Endometrial microvascular endothelial cells (primary cell): ENCODE results near the gene LRP1-AS. TPM values are rescaled to one million over a fixed set of nuclear protein-coding genes. Genes with fewer than 3 reads are reported as not detected.

Experiments
- in situ Hi-C: cut with HindIII; loops from 2 replicates; pipeline ENCODE4 v1.10.0; 2017; ENCODE audit warnings: low sequenced_read_pairs, low pct_unique_long_range_greater_than_20kb; ENCODE audit errors: inconsistent ontology term
- total RNA-seq: library from RNA; depleted of rRNA; stranded (reverse); fragments of >200 nt; gene quantifications from one replicate; pipeline ENCODE4 v1.2.3, GENCODE V29; 2015; ENCODE audit errors: inconsistent ontology term

The LRP1-AS gene
- total RNA-seq, 1 donor from 2014 or later, result not detected

DNA sequence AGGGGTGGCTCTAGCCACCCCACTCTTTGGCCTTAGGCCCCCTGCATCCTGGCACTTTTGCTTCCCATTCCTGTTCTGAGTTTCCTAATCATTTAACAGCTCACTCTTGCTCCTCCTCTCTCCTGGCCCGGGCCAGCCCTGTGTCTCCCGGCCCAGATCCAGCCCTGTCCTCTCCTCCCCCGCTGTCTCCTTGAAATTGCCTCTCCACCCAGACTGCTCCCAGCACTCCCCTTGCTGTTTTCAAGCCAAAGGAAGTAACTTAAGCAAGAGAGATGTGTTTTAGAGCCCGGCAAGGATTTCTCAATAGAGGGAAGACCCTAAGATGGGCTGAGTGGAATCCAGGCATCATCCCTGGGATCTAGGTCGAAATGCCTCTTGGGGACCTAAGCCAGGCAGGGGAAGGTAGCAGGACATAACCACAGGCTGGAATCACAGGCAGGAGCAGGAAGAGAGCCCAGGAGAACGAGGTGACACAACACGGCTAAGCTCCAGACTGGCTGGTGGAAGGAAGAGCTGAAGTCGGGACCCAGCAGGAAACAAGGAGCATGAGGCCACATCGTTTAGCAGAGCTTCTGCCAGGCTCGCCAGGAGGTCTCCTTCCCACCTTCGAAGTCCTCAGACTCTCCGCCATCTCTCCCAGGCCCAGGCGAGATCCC is 2.0 kb upstream of the LRP1-AS start:
- in situ Hi-C loops, result no loop called here

DNA sequence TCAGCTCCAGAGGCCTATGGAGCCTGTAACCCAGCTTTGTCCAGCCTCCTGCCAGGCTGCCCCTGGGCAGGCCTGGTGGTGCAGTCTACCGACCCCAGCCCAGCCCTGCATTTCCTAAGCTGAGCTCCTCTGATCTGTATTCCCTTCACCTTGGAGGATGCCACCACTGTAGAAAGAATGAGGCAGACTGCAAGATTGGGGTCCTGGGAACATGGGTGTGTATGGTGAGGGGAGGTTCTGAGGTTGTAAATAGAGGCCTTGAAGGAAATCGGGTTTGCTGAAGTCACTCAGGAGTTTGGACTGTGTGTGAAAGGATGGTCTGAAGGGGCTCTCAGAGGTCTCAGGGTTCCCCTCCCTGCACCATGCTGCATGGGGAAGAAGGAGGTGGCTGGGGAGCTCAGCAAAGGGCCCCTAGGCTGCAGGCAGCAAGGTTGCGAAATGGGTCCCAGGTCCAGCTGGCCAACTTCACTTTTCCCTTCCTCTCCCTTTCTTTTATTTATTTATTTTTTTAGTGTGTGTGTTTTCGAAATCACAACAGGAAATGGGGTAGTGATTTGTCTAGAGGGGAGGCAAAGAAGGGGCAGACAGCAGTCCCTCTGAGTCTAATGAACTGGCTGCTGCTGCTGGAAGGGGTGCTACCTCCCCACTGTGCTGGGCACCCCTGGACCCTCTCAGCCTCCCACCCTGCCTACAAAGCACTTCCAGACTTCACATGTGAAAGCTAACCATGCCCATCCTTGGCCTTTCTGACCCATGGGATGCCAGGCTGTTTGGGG is 1.2 kb upstream of the LRP1-AS start:
- in situ Hi-C loops, result no loop called here

DNA sequence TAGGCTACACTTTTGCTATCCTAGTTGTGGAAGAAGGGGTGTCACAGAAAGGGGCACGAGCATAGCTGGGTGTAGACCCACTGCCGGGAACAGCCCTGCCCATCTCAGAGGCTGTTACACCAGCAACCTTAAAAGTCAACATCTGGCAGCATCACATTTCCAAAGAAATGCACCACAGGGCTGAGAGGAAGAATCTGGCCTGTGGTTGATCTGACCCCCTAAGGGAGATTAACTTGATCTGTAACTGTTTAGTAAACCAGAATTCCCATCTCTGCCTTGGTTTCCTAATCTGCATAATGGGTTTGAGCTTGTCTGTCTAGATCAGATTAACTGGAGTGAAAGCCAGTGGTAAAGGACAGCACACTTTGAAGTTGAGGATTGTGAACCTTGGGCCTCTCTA is 1.3 kb downstream of the LRP1-AS start:
- in situ Hi-C loops, result no loop called here

DNA sequence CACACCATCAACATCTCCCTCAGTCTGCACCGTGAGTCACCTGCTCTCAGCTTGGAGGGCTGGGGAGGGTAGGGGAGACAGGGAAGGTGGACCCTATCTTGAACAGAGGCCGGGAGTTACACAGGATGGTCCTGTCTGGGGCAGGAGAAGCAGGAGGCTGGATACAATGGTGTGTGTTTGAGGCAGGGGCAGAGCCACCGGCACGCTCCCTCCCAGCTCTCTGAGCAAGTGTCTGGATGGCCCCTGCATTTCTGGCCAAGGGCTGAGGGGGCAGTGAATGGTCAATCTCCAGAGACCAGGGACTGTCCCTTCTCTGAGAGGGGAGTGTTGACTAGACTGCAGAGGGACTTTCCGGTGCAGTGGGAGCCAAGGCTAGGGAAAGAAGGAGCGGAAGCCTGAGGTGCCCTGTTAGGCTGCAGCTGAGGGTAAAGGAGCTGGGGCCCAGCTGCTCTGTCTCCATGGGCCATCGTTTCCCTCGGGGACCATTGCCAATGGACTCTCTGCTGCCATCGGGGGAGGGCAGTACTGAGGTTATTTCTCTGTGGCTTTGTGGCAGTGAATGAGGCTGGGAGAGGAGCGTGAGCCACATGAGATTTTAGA is 1.9 kb downstream of the LRP1-AS start:
- in situ Hi-C loops, result no loop called here

GRCh38 chr12:57143454-57143853 is 4.0 kb downstream of the LRP1-AS start:
- in situ Hi-C loops, result no loop called here

- in situ Hi-C loops, result no loop called here
Observed at GRCh38 chr12:57142727-57143126, 4.7 kb downstream of the LRP1-AS start.

DNA sequence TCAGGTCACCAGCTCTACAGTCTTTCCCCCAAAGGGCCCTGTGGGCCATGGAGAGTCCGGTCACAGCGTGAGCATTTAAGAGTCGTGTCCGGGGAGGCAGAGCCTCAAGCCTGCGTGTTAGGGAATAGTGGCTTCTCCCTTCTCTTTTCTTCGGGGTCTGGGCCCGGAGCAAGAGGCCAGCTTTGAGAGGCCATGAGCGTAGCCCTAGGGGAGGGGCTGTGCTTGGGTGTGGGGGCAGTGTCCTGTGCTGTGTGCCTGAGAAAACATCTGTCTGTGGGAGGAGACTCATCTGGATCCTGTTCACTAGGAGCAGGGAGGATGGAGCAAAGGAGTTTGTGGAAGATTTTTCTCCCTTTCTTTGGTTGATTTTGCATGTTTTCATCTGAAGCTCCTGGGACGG is 5.3 kb downstream of the LRP1-AS start:
- in situ Hi-C loops, result no loop called here

DNA sequence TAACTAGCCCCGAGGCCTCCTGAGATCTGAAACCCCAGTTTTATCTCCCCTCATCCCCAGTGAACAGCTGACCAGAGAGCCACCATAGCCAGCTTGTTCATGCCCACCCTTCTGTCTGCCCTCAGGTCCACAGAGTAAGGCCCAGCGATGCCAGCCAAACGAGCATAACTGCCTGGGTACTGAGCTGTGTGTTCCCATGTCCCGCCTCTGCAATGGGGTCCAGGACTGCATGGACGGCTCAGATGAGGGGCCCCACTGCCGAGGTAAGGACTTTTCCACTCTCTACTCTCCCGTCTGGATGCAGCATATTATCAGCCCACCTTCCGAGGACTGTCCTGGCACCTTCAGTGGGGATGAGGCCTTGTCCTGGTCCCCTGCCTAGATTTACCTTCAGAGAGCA is 6.2 kb downstream of the LRP1-AS start:
- in situ Hi-C loops, result no loop called here

GRCh38 chr12:57139796-57140649 is 7.4 kb downstream of the LRP1-AS start:
- in situ Hi-C loops, result no loop called here

- in situ Hi-C loops, result no loop called here
Observed at GRCh38 chr12:57138526-57139272, 8.7 kb downstream of the LRP1-AS start.

- in situ Hi-C loops, result no loop called here
Observed at GRCh38 chr12:57135527-57136326, 11.7 kb downstream of the LRP1-AS start.

DNA sequence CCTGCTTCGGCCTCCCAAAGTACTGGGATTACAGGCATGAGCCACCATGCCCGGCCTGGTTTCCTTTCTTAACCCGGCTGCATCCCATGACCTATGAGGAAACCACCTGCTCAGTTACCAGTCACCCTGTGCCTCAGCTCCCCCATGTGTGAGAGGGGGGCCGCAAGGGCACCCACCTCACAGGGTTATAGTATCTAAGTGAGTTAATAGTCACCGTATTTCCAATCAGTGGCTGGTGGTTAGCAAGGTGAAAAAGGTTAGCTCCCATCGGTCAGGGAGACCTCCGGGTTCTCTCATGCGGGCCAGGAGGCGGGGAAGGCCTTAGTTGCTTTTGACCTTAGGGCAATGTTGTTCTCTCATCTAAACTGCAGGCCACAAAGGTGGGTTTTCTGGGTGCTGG is 12.5 kb downstream of the LRP1-AS start:
- in situ Hi-C loops, result no loop called here

DNA sequence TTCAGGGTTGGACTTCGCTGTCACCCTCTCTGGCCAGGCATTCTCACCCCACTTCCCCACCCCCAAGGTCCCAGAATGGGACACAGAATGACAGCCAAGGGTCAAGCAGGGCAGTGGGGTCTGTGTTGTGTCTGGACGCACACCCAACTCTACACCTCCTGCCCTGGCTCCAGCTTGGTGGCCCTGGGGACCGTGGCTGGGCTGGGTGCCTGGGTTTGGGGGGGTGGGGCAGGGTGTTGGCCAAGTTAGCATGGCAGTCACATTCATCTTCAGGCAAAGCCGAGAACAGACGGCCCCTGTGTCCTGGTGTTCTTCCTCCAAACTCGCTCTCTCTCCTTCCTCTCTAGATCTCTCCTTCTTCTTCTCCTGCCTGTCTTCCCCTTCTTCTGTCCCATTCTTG is 13.5 kb downstream of the LRP1-AS start:
- in situ Hi-C loops, result no loop called here

GRCh38 chr12:57133013-57133569 is 14.3 kb downstream of the LRP1-AS start:
- in situ Hi-C loops, result no loop called here

DNA sequence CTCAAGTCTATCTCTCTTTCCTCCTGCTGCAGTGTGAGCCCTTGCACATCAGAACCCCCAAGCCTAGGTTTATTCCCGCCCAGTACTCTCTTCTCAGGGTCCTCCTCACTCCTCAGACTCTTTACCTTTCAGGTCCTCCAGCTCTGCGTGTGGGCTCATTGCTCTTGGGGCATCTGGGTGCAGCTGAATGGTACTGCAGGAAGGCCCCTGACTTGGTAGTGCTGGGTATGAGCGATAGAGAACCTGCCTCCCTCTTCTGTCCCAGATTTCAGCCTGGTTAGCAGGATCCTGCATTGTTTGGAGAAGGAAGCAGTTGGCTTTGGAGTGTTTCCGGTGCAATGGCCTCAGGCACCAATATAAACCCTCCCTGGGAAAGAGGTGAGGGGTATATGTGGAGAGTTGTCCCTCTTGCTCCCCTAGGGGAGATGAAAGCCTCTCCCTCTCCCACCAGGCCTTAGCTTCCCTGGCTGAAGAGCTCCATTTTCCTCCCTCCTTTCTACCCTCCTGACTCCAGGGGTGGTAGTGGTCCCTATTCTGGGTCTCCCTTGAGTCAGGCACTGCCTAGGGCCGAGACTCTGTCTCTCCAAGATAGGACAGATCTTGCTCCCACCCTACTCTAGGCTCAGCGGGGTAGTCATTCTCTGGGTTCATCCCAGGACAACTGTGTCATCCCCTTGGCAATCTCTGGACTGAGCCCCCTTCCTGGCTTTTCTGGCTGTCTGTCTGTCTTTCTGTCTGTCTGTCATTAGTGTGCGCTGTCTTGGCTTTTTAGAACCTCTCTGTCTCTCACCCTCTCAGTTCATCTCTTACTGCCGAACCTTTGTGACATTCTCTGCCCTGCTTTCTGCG is 15.3 kb downstream of the LRP1-AS start:
- in situ Hi-C loops, result no loop called here

DNA sequence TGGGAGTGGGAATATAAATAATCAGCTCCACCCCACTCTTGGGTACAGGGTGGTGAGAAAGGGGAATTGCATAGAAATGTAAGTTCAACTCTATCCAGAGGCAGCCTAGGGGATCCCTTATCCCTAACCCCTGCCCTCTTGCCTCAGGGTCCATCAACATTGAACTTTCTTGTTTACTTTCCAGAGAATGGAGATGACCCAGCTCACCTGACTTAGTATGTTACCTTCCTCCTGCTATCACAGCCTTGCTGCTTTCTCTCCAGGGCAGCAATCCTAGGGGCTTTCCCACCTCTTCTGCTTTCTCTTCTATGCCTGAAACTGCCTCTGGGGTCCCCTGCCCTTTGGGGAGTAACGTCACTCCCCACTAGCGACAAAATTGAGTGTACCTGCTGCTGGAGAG is 16.5 kb downstream of the LRP1-AS start:
- in situ Hi-C loops, result no loop called here

DNA sequence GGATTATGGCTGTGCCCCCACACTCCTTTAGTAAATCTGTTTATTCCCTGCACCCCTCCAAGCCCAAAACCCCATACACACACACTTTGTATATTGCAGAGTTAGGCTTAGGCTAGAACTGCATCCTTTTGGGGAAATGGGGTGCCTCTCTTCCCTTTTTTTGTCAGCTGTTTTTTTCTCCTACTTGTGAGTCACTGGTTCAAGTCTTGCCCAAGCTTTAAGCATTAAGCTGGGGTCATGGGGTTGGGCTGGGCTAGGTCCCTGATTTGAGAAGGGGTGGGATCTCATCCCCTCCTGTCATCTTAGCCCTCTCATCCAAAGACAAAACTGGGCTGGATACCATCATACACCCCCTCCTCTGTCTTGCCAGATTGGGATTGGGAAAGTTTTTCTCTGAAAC is 17.5 kb downstream of the LRP1-AS start:
- in situ Hi-C loops, result no loop called here
